ENCODE data around the gene MYBPC3.
A peak's percentile ranks its signal among the peaks of the same experiment; 100 is the strongest.

MYBPC3 gene

GRCh38 chr11:47376525-47377371 lies 24.2 kb upstream of the MYBPC3 start:
- DNase-seq (ENCODE audit: insufficient read length, low spot score) (no peak), FAIRE-seq (peak; percentile 69)
- TF ChIP-seq POLR2AphosphoS5 (IDR thresholded peaks at IDR 0.05; ENCODE audit: low read depth, low read length) (no peak), POLR2A (IDR thresholded peaks at IDR 0.05; ENCODE audit: low read depth, low read length) (no peak), TAF1 (IDR thresholded peaks at IDR 0.05; ENCODE audit: low read depth, low read length) (no peak), PAX5 (IDR thresholded peaks at IDR 0.05; ENCODE audit: insufficient read depth, low read length, severe bottlenecking) (no peak), POU2F2 (IDR thresholded peaks at IDR 0.05; ENCODE audit: low read depth, low read length) (no peak), SPI1 (IDR thresholded peaks at IDR 0.05; ENCODE audit: low read depth, low read length) (no peak)

GRCh38 chr11:47376107-47376524 lies 23.6 kb upstream of the MYBPC3 start:
- DNase-seq (ENCODE audit: insufficient read length, low spot score) (no peak), FAIRE-seq (peak; percentile 71)
- TF ChIP-seq POLR2A (IDR thresholded peaks at IDR 0.05; ENCODE audit: low read depth, low read length) = no peak
- TF ChIP-seq POU2F2 (IDR thresholded peaks at IDR 0.05; ENCODE audit: low read depth, low read length) = no peak
- no peak for TF ChIP-seq PAX5 (IDR thresholded peaks at IDR 0.05; ENCODE audit: insufficient read depth, low read length, severe bottlenecking)
- no peak for TF ChIP-seq POLR2AphosphoS5 (IDR thresholded peaks at IDR 0.05; ENCODE audit: low read depth, low read length)
- TF ChIP-seq TAF1 (IDR thresholded peaks at IDR 0.05; ENCODE audit: low read depth, low read length) = no peak
- no peak for TF ChIP-seq SPI1 (IDR thresholded peaks at IDR 0.05; ENCODE audit: low read depth, low read length)

- TF ChIP-seq POLR2A (IDR thresholded peaks at IDR 0.05; ENCODE audit: low read depth, low read length) = no peak
- no peak for TF ChIP-seq TAF1 (IDR thresholded peaks at IDR 0.05; ENCODE audit: low read depth, low read length)
- TF ChIP-seq POLR2AphosphoS5 (IDR thresholded peaks at IDR 0.05; ENCODE audit: low read depth, low read length) = no peak
- TF ChIP-seq PAX5 (IDR thresholded peaks at IDR 0.05; ENCODE audit: insufficient read depth, low read length, severe bottlenecking) = no peak
- no peak for TF ChIP-seq SPI1 (IDR thresholded peaks at IDR 0.05; ENCODE audit: low read depth, low read length)
- TF ChIP-seq POU2F2 (IDR thresholded peaks at IDR 0.05; ENCODE audit: low read depth, low read length) = no peak
- DNase-seq (ENCODE audit: insufficient read length, low spot score) (no peak), FAIRE-seq (no peak)
These were observed 23.1 kb upstream of the MYBPC3 start for GRCh38 chr11:47375546-47376085.

- no peak for TF ChIP-seq TAF1 (IDR thresholded peaks at IDR 0.05; ENCODE audit: low read depth, low read length)
- no peak for TF ChIP-seq POLR2AphosphoS5 (IDR thresholded peaks at IDR 0.05; ENCODE audit: low read depth, low read length)
- TF ChIP-seq PAX5 (IDR thresholded peaks at IDR 0.05; ENCODE audit: insufficient read depth, low read length, severe bottlenecking) = no peak
- no peak for TF ChIP-seq POU2F2 (IDR thresholded peaks at IDR 0.05; ENCODE audit: low read depth, low read length)
- no peak for TF ChIP-seq SPI1 (IDR thresholded peaks at IDR 0.05; ENCODE audit: low read depth, low read length)
- no peak for TF ChIP-seq POLR2A (IDR thresholded peaks at IDR 0.05; ENCODE audit: low read depth, low read length)
- FAIRE-seq (no peak), DNase-seq (ENCODE audit: insufficient read length, low spot score) (no peak)
These were observed 22.5 kb upstream of the MYBPC3 start for GRCh38 chr11:47375020-47375419.

GRCh38 chr11:47374720-47375019 lies 22.2 kb upstream of the MYBPC3 start:
- FAIRE-seq = no peak
- TF ChIP-seq POLR2A (IDR thresholded peaks at IDR 0.05; ENCODE audit: low read depth, low read length) (no peak), POU2F2 (IDR thresholded peaks at IDR 0.05; ENCODE audit: low read depth, low read length) (no peak), TAF1 (IDR thresholded peaks at IDR 0.05; ENCODE audit: low read depth, low read length) (no peak), POLR2AphosphoS5 (IDR thresholded peaks at IDR 0.05; ENCODE audit: low read depth, low read length) (no peak), PAX5 (IDR thresholded peaks at IDR 0.05; ENCODE audit: insufficient read depth, low read length, severe bottlenecking) (no peak), SPI1 (IDR thresholded peaks at IDR 0.05; ENCODE audit: low read depth, low read length) (no peak)
- no peak for DNase-seq (ENCODE audit: insufficient read length, low spot score)

- TF ChIP-seq SPI1 (IDR thresholded peaks at IDR 0.05; ENCODE audit: low read depth, low read length) = no peak
- TF ChIP-seq POU2F2 (IDR thresholded peaks at IDR 0.05; ENCODE audit: low read depth, low read length) = no peak
- TF ChIP-seq POLR2A (IDR thresholded peaks at IDR 0.05; ENCODE audit: low read depth, low read length) = no peak
- no peak for TF ChIP-seq PAX5 (IDR thresholded peaks at IDR 0.05; ENCODE audit: insufficient read depth, low read length, severe bottlenecking)
- DNase-seq (ENCODE audit: insufficient read length, low spot score) (peak; percentile 83), FAIRE-seq (peak; percentile 86)
These were observed 21.6 kb upstream of the MYBPC3 start for GRCh38 chr11:47373876-47374719.

- no peak for FAIRE-seq
- no peak for DNase-seq (ENCODE audit: insufficient read length, low spot score)
These were observed 19.9 kb upstream of the MYBPC3 start for GRCh38 chr11:47372422-47372821.

GRCh38 chr11:47369676-47370075 lies 17.2 kb upstream of the MYBPC3 start:
- DNase-seq (ENCODE audit: insufficient read length, low spot score) (no peak), FAIRE-seq (no peak)
- TF ChIP-seq POU2F2 (IDR thresholded peaks at IDR 0.05; ENCODE audit: low read depth, low read length) = no peak
- no peak for TF ChIP-seq SPI1 (IDR thresholded peaks at IDR 0.05; ENCODE audit: low read depth, low read length)
- no peak for TF ChIP-seq PAX5 (IDR thresholded peaks at IDR 0.05; ENCODE audit: insufficient read depth, low read length, severe bottlenecking)
- TF ChIP-seq TAF1 (IDR thresholded peaks at IDR 0.05; ENCODE audit: low read depth, low read length) = no peak
- TF ChIP-seq POLR2A (IDR thresholded peaks at IDR 0.05; ENCODE audit: low read depth, low read length) = no peak
- no peak for TF ChIP-seq POLR2AphosphoS5 (IDR thresholded peaks at IDR 0.05; ENCODE audit: low read depth, low read length)

More at GRCh38 chr11:47372422-47372821, 19.9 kb upstream of the MYBPC3 start:
- TF ChIP-seq POU2F2 (IDR thresholded peaks at IDR 0.05; ENCODE audit: low read depth, low read length) (no peak), POLR2A (IDR thresholded peaks at IDR 0.05; ENCODE audit: low read depth, low read length) (no peak), POLR2AphosphoS5 (IDR thresholded peaks at IDR 0.05; ENCODE audit: low read depth, low read length) (no peak), TAF1 (IDR thresholded peaks at IDR 0.05; ENCODE audit: low read depth, low read length) (no peak), PAX5 (IDR thresholded peaks at IDR 0.05; ENCODE audit: insufficient read depth, low read length, severe bottlenecking) (no peak), SPI1 (IDR thresholded peaks at IDR 0.05; ENCODE audit: low read depth, low read length) (no peak)

- FAIRE-seq = no peak
- DNase-seq (ENCODE audit: insufficient read length, low spot score) = no peak
These were observed 13.6 kb upstream of the MYBPC3 start for GRCh38 chr11:47366020-47366490.

More at GRCh38 chr11:47366020-47366490, 13.6 kb upstream of the MYBPC3 start:
- no peak for TF ChIP-seq POLR2A (IDR thresholded peaks at IDR 0.05; ENCODE audit: low read depth, low read length)
- TF ChIP-seq SPI1 (IDR thresholded peaks at IDR 0.05; ENCODE audit: low read depth, low read length) = peak; percentile 65
